Brain pericyte (primary cell): Measurements from ENCODE around the gene RNASE13.
"Not testable (repeated sequence)": the region's sequence is repeated elsewhere in the genome, so short reads cannot be mapped to it uniquely, and the experiment has no call there.

Experiments used
- DNase-seq: peaks from one replicate; pipeline ENCODE4 v3.0.0-alpha.2; 2012; ENCODE audit warnings: low read depth, low spot score

Gene RNASE13

GRCh38 chr14:21023174-21023573 is 11.4 kb downstream of the RNASE13 start:
- DNase-seq = no peak

- DNase-seq = no peak
Measured at GRCh38 chr14:21022686-21023085, 11.9 kb downstream of the RNASE13 start.

GRCh38 chr14:21020977-21021545 is 13.5 kb downstream of the RNASE13 start:
- DNase-seq = no peak

DNA sequence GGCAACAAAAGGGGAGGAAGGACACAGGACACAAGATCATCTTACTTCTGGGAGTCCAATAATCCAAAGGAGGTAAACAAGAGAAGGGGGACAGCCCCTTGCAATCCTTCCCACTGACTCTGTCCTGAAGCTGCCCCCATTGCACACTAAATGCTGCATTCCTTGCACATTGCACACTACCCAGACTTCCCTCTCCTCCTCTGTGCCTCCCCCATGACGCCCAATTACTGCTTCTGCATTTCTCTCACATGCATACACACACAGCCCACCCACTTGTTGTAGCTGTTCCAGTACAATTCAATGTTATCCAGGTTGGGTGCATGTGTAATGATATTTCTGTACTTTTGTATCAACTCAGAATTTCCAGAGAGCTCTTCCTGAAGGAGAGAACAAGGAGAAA is 15.2 kb downstream of the RNASE13 start:
- no peak for DNase-seq

DNA sequence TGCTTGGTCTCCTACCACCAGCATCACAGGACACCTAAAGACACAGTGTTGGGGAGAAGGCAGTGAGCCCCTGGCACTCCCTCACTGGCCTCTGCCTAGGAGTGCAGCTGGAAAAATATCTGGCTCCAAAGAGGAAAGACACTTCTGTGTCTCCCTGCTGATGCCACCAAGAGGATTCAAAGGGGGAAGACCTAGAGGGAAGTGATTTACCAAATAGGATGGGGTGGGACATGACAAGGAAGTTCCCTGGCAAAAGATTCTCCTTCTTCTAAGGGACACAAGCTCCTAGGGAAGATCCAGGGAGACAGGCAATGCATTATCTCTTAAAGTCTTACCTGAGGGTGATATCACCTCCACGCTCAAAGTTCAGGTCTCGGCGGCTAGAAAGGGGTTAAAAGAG is 15.8 kb downstream of the RNASE13 start:
- no peak for DNase-seq

- no peak for DNase-seq
Measured at GRCh38 chr14:21018286-21018685, 16.3 kb downstream of the RNASE13 start.

GRCh38 chr14:21017528-21018245 is 16.9 kb downstream of the RNASE13 start:
- no peak for DNase-seq

GRCh38 chr14:21016413-21017190 is 18.0 kb downstream of the RNASE13 start:
- DNase-seq = no peak

GRCh38 chr14:21015312-21015711 is 19.3 kb downstream of the RNASE13 start:
- DNase-seq = no peak

GRCh38 chr14:21014761-21015190 is 19.8 kb downstream of the RNASE13 start:
- DNase-seq = peak; percentile 62

GRCh38 chr14:21011136-21011535 is 23.5 kb downstream of the RNASE13 start:
- DNase-seq = no peak

DNA sequence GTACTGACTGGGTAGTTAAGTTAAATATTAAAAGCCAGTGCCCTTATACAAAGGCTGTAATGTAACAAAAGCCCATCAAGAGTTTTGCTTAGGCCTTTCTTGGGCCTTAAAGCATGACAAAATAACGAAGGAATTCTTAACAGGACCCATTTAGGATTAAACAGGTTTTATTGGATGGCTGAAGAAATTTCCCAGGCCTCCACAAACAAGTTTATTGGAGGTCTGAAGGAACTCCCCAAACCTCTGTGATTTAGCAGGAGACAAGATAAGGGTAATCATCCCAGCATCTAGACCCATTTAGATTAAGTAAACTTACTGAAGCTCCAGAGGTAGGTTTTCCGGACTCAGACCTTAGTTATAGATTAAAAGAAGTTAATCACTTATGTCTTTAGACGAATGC is 24.9 kb downstream of the RNASE13 start:
- DNase-seq = not testable (repeated sequence)

DNA sequence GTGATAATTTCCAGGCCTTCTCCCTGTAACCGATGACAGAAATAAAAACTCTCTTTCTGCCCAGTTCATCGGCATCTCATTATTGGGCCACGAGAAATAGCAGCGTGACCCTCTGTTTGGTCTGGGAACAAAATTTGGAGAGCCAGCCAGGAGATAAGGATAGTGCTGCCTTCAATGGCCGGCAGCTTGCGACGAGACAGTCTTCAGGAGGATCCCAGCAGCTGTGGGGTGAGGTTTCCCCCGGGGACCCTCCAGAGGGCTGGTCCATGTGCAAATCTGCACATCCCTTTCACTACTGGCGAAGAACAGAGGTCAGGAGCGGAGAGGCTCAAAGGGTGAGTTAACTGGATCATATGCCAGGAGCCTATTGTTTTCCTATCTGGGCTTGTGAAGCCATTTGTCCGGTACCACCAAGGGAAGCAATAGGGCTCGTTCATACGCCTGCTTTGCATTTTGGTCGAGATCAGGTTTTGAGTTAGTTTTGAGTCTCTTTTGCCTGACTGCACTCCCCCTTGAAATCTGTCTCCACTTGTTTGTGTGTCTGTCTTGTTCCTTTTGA is 30.7 kb downstream of the RNASE13 start:
- DNase-seq = no peak

DNA sequence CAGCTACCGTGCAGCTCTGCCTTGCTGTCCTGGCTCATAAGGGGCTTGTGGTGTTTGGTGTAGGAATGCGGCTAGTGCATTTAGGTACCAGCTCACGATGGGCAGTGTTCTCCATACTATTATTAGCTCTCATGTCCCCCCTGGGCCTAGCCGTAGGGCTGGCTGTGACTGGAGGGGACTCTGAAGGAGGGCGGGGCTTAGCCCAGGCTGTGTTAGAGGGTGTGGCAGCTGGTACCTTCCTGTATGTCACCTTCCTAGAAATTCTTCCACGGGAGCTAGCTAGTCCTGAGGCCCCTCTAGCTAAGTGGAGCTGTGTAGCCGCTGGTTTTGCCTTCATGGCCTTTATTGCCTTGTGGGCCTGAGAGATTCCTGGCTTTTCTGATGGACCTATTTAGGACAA is 33.4 kb downstream of the RNASE13 start:
- no peak for DNase-seq

DNA sequence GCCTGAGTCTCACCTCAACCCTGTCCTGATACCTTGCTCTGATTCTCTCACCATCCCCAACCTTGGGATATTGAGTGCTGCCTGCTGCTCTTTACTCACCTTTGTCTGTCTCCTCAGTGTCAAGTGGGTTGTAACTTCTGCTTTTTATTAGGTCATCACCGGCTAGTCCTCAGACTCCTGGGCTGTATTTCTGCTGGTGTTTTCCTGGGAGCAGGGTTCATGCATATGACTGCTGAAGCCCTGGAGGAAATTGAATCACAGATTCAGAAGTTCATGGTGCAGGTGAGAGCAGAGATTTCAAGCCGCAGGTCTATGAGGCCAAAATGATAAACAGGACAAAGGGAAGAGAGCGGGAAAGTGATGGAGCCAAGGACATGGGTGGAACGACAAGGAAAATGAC is 35.0 kb downstream of the RNASE13 start:
- no peak for DNase-seq

DNA sequence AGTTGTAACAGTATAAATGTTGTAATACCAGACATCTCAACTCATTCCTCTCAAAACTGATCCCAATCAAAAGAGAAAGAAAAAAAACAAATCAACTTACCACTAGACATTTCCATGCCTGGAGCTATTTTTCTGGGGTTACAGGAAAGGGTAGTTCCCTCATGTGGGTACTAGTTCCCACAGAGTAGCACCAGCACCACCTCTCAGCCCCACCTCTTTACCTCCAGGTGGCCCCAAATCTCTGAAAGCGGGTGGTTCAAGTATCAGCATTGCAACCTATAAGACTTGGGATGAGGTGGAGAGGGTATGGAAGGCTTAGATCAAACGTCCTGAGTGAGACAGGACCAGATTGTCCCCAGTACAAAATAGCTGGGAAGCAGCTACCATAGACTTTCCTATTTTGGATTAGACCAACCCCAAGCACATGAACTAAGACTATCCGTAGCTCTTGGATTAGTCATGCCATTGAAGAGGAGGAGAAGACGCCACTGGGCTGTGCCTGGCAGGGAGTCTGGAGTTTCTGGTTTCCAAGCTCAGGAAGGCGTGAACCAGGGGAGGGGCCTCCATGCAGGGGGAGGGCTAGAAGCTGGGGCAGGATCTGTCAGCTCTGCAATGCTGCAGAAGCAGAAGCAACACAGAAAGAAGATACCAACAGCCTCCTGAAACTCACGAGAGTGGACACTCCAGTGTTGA is 35.8 kb downstream of the RNASE13 start, which contains the start of gene SLC39A2:
Gene SLC39A2, plus strand, starts transcription at position 620 of the 693 bp plus-strand sequence. CDS start 154 bp downstream, outside the sequence.
- DNase-seq = no peak

GRCh38 chr14:20998139-20998538 is 36.5 kb downstream of the RNASE13 start:
- DNase-seq = no peak

DNA sequence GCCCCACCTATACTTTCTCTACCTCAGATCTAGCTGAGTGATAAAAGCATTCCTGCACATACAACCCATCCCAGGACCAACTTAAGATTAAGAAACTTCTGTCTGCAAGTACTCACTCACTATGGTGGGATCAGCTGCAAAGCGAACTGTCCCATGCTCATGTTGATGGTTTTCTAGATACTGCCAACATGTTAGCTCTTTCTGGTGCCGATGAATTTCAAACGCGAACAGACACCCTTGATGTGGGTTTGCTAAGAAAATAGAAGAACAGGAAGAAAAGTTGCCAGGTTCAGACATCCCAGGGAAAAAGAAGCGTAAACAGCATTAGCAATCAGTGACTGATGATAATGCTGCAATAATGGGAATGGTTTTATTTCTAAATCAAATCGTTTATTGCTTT is 37.0 kb downstream of the RNASE13 start:
- no peak for DNase-seq

DNA sequence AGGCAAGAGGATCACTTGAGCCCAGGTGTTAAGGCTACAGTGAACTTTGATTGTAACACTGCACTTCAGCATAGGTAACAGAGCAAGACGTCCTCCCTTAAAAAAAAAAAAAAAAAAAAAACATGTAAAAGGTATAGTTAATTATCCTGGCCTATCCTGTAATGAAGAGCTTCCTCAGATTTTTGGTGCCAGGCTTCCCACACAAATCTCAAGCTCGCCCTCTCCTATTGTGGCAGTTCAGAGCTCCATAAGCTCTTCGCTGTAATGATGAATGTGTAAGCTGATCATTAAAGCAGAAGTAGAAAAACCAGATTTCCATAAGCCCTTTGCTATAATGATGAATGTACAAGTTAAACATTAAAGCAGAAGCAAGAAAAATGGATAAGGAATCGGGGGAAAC is 37.5 kb downstream of the RNASE13 start:
- no peak for DNase-seq

- no peak for DNase-seq
Measured at GRCh38 chr14:20996521-20996920, 38.1 kb downstream of the RNASE13 start.

DNA sequence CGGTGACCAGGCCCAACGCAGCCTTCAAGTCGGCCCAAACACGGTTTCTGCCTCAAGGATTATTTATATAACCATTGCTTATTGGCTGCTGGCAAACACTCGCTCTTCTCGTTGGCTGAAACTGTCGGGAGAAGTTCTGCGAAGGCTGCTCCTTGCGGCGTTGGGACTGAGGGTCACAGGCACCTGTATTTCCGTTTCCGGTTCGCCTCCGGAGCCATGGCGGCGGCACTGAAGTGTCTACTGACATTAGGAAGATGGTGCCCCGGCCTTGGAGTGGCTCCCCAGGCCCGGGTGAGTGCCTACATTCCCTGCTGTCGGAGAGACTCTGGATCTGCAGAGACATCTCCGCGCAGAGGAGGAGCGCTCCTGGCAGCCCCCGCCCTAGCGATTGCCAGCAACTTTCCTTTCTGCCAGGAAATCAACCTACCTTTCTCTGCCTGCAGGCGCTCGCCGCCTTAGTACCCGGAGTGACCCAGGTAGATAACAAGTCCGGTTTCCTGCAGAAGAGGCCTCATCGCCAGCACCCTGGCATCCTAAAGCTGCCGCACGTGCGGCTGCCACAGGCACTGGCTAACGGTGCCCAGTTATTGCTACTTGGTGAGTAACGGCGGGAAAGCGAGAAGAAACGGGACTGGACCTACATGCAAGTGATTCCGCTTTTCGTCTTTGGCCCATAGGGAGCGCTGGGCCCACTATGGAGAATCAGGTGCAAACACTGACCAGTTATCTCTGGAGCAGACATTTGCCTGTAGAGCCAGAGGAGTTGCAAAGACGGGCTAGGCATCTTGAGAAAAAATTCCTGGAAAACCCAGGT is 44.6 kb downstream of the RNASE13 start, which contains the start of gene METTL17:
Gene METTL17, plus strand, starts transcription at position 194 of the 814 bp plus-strand sequence. Its CDS starts 23 bp downstream, at position 217.
- DNase-seq = peak; percentile 88
